Skeletal muscle tissue (tissue), 4 donors: ENCODE results near the gene CERK. TPM values are rescaled to one million over a fixed set of nuclear protein-coding genes. Genes with fewer than 3 reads are reported as not detected.
"Not testable (repeated sequence)": the region's sequence is repeated elsewhere in the genome, so short reads cannot be mapped to it uniquely, and the experiment has no call there.

Source experiments
- H3K27ac ChIP-seq: one replicate; pipeline ENCODE4 v1.7.0; 2013; ENCODE audit warnings: mild to moderate bottlenecking, low read depth, low read length, inconsistent platforms
- H3K27me3 ChIP-seq, 3 donors: one replicate each; pipeline ENCODE4 v1.7.0; 2013; ENCODE audit warnings: low read length in 3 of 3; ENCODE audit not compliant: control insufficient read depth in 3 of 3, insufficient read depth in 3 of 3
- H3K36me3 ChIP-seq, 3 donors: one replicate each; pipeline ENCODE4 v1.7.0; 2013; ENCODE audit warnings: low read length in 3 of 3; ENCODE audit not compliant: control insufficient read depth in 3 of 3, insufficient read depth in 3 of 3
- H3K4me1 ChIP-seq, 3 donors: one replicate each; pipeline ENCODE4 v1.7.0; 2013; ENCODE audit warnings: low read length in 3 of 3, mild to moderate bottlenecking in 3 of 3; ENCODE audit not compliant: control insufficient read depth in 3 of 3, insufficient read depth in 3 of 3
- H3K4me3 ChIP-seq, 3 donors: one replicate each; pipeline ENCODE4 v1.7.0; 2013; ENCODE audit warnings: low read length in 3 of 3
- H3K9ac ChIP-seq, 3 donors: one replicate each; pipeline ENCODE4 v1.7.0; 2013; ENCODE audit warnings: low read length in 3 of 3, mild to moderate bottlenecking in 3 of 3, moderate library complexity in 2 of 3, low read depth in 1 of 3
- H3K9me3 ChIP-seq, 3 donors: one replicate each; pipeline ENCODE4 v1.7.0; 2013; ENCODE audit warnings: low read length in 3 of 3; ENCODE audit not compliant: control insufficient read depth in 3 of 3
- total RNA-seq: library from RNA; depleted of rRNA; stranded (reverse); fragments of >200 nt; gene quantifications from one replicate; pipeline ENCODE4 v1.2.3, GENCODE V29; 2014
- donor health status: Osteomylitis.

The CERK gene
- total RNA-seq, 1 donor from 2014 or later: 18.3 TPM

DNA sequence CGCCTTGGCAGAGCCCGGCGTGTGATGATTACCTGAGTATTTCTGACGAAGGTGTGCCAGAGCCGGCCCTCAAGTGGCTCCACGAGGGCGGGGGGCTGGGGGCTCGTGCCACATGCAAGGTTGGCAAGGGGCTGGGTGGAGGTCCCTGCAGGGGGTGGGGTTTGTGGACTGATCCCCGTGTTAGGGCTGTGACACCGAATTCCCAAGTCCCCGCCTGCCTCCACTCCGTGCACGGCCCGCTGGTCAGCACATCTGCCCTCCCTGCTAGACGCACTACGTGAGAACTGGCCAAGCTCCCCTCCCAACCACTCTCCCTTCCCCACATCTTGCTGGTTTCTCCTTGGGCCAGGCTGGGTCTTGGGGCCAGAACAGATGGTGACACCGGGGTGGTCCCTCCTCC lies 83.6 kb downstream of the CERK start:
- peaks cover 0 to 4% (median 0%) of the 10 kb centered on the region in 3 donors for H3K36me3 ChIP-seq
- H3K9me3 ChIP-seq: no peaks in the 10 kb centered on the region
- no peak overlapping the region for H3K27ac ChIP-seq
- no peak overlapping the region for H3K4me3 ChIP-seq
- no peaks in the 10 kb centered on the region for H3K27me3 ChIP-seq
- H3K9ac ChIP-seq: no peak overlapping the region
- H3K4me1 ChIP-seq: peaks cover 43 to 54% (median 50%) of the 10 kb centered on the region in 3 donors

DNA sequence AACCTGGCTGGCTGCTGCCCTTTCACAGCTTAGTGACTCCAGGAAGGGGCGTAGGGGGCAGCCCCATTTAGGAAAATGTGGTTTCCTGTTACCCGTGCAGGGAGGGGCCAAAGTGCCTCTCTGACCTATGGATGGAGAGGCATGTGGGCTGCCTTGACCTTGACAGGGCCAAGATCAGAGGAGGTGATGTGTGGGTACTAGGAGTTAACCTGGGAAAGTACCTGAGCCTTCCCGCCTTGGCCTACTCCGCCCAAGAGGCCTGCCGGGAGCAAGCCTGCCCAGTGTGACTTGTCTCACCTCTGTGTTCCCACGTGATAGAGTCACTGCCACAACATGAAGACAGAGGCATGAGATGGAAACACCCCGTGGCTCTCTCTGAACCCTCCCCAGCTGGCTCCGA lies 84.5 kb downstream of the CERK start:
- no peak overlapping the region for H3K27ac ChIP-seq
- no peak overlapping the region for H3K4me3 ChIP-seq
- peaks cover 47 to 58% (median 53%) of the 10 kb centered on the region in 3 donors for H3K4me1 ChIP-seq
- H3K36me3 ChIP-seq: no peaks in the 10 kb centered on the region
- peak overlapping the region in 2 of 3 donors; percentile 23 to 40 for H3K9ac ChIP-seq
- no peaks in the 10 kb centered on the region for H3K27me3 ChIP-seq
- no peaks in the 10 kb centered on the region for H3K9me3 ChIP-seq

DNA sequence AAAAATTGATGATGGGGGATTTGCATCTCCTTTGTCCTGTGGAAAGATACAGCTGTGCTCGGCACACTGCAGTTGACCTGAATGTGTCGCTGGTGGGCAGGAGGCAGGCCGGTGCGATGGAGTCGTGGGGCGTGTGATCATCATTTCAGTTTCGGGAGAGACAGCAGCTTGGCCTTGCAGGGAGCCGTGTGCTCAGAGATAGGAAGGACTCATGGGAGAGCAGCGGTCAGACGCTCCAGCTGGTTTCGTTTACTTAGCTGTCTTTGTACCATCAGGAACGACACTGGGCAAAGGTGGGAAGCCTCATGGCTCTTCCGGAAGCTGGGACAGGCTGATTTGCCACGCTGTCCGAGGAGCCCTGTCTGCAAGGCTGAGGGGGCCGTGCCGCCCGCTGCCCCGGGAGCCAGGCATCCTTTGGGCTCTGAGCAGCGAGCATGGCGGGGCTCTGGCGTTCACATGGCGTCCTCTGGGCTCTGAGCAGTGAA lies 85.2 kb downstream of the CERK start:
- Histone ChIP-seq H3K27me3 (no peaks in the 10 kb centered on the region), H3K4me3 (no peak overlapping the region), H3K27ac (peak overlapping the region; percentile 44), H3K36me3 (no peaks in the 10 kb centered on the region), H3K4me1 (peaks cover 47 to 59% (median 58%) of the 10 kb centered on the region in 3 donors), H3K9me3 (no peaks in the 10 kb centered on the region), H3K9ac (peak overlapping the region in 2 of 3 donors; percentile 45 to 66)

DNA sequence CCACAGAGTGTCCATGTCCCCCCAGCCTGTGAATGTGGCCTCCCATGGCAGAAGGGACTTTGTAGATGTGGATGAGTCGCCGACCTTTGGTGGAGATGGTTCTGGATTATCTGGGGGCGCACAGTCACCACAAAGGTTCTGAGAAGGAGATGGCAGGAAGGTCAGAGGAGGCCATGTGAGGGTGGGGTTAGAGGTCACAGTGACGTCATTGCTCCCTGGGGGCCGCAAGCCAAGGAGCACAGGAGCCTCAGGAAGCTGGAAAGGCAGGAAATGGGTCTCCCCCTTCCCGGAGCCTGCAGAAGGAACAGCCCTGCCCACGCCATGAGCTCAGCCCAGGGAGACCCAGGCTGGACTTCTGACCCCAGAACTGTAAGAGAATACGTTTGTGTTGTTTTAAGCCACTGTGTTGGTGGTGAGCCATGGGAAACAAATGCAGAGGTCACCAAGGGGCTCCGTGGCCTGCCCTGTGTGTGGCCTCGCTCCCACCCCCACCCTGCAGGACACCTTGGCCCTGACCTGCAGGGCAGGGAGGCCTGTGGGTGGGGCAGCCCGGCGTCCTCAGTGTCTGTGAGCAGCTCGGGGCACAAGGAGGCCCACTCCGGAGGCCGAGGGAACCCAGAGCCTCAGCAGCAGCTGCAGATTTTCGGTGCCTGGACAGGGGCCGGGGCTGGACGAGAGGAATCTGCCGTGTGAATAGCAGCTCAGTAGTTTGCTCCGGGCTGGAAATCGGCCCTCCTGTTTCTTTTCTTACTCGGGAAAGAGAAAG lies 85.8 kb downstream of the CERK start:
- H3K9ac ChIP-seq: peak overlapping the region in 2 of 3 donors; percentile 19 to 45

DNA sequence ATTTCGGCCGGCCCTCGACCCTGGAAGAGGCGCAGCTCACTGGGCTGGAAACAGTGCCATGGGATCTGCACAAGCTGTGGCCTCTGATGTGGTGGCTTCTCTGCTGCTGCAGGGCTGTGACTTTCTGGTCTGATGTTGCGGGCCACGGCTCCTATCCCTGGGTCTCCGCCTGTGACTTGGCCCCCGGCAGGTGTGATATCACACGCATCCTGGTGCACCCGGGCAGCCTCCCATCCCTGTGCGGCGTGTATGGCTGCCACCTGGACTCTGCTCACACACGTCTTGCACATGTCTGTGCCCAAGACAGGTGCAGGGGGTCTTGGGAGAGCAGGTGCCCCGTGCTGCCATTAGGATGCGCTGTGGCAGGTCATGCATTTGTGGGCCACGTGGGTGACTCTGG lies 86.7 kb downstream of the CERK start:
- H3K9ac ChIP-seq: peak overlapping the region in 2 of 3 donors; percentile 58 to 79
- H3K36me3 ChIP-seq: no peaks in the 10 kb centered on the region
- no peaks in the 10 kb centered on the region for H3K9me3 ChIP-seq
- peaks cover 46 to 75% (median 60%) of the 10 kb centered on the region in 3 donors for H3K4me1 ChIP-seq
- H3K27me3 ChIP-seq: no peaks in the 10 kb centered on the region
- H3K4me3 ChIP-seq: peak overlapping the region in 1 of 3 donors; percentile 34
- H3K27ac ChIP-seq: peak overlapping the region; percentile 44

More for the DNA sequence above, 85.8 kb downstream of the CERK start:
- H3K4me3 ChIP-seq: peak overlapping the region in 1 of 3 donors; percentile 13
- H3K27me3 ChIP-seq: no peaks in the 10 kb centered on the region
- no peaks in the 10 kb centered on the region for H3K36me3 ChIP-seq
- H3K27ac ChIP-seq: peak overlapping the region; percentile 44
- peaks cover 47 to 66% (median 63%) of the 10 kb centered on the region in 3 donors for H3K4me1 ChIP-seq
- no peaks in the 10 kb centered on the region for H3K9me3 ChIP-seq

DNA sequence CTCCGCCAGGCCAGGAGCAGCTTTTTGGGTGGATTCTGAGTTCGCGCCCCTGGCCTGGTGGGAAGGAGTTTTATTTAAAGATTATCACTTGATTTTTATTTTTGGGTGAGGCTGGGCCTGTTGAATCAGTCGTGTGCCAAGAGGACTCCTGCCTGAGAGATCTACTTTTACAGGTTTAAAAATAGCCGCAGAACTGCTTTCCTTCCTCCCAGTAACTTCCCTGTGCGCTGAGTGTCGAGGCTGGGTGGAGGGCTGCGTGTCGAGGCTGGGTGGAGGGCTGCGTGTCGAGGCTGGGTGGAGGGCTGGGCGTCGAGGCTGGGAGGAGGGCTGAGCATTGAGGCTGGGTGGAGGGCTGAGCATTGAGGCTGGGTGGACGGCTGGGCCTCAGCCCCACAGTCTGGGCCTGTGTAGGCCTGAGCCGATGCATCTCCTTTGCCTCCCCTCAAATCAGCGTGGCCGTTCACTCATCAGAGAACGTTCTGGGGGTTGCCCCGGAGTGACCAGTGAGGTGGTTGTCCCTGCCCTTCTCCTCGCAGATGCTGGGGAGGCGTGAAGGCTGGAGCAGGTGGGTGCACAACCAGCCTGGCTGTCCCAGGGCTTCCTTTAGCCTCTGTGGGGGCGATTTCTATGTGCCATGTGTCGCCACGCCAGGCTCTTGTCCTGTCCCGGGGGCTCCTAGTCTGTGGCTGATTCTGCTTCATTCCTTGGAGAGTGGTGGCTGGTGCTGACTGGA lies 87.8 kb downstream of the CERK start:
- H3K9ac ChIP-seq: peak overlapping the region; percentile 58 to 79 (median 65)
- H3K4me3 ChIP-seq: peak overlapping the region in 2 of 3 donors; percentile 34 to 61
- peak overlapping the region; percentile 89 for H3K27ac ChIP-seq
- no peaks in the 10 kb centered on the region for H3K27me3 ChIP-seq
- H3K36me3 ChIP-seq: no peaks in the 10 kb centered on the region
- H3K9me3 ChIP-seq: no peaks in the 10 kb centered on the region
- peaks cover 46 to 78% (median 59%) of the 10 kb centered on the region in 3 donors for H3K4me1 ChIP-seq

DNA sequence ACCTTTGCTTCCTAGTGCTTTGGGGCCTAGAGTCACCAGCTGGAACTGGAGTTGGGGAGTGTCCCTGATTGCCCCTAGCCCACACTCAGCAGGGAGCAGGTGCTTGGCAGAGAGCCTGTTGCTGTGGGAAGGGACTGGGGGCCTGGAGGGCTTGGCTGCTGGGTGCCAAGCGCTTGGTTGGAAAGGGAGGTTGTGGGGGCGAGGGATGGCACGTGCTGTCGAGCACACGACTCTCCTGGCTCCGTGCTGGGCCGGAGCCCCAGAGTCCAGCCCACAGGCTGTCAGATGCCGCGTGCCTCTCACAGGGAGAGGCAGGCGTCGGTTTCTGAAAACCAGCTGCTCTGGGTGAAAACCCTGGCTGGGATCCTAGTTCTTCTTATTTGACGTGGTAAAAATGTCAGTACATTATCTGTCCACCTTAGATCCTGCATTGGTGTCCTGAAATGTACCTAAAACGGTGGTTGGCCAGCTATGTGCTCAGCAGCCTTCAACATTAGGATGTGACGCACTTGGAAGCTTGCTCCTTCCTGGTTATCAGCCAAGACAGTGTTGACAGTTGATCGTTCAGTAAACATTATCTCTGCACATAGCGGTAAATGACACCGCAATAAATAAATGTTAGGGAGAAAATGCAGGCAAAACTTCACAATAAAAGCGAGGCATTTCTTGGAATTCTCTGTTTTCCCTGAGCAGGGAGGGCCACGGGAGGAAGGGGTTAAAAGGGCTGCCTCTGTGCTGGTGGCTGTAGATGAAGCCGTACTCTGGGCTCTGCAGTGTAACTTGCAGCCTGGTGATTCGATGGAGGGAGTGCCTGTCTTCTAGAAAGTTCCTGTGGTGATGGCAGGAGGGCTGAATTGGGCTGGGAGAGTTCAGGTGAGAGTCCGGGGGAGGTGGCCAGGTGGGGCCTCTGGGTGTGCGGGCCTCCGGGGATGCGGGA lies 88.6 kb downstream of the CERK start:
- Histone ChIP-seq H3K27me3 (no peaks in the 10 kb centered on the region), H3K4me1 (peaks cover 46 to 78% (median 60%) of the 10 kb centered on the region in 3 donors), H3K9ac (peak overlapping the region; percentile 27 to 79 (median 58)), H3K27ac (peak overlapping the region; percentile 89), H3K9me3 (no peaks in the 10 kb centered on the region), H3K36me3 (no peaks in the 10 kb centered on the region), H3K4me3 (peak overlapping the region; percentile 23 to 34 (median 34))

DNA sequence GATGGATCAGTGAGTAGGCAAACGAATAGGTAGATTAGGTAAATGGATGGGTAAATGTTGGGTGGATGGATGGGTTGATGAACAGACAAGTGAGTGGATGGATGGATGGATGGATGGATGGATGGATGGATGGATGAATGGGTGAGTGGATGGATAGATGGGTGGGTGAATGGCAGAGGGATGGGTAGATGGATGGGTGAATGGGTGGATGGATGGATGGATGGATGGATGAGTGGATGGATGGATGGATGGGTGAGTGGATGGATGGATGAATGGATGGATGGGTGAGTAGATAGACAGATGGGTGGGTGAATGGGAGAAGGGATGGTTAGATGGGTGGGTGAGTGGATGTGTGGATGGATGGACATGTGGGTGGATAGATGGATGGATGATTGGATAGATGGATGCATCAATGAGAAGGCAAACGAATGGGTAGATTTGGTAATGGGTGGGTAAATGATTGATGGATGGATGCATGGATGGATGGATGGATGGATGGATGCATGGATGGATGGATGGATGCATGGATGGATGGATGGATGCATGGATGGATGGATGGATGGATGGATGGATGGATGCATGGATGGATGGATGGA lies 89.7 kb downstream of the CERK start:
- not testable (repeated sequence) for H3K27ac ChIP-seq, H3K27me3 ChIP-seq, H3K36me3 ChIP-seq, H3K4me3 ChIP-seq, H3K9me3 ChIP-seq, H3K9ac ChIP-seq
- H3K4me1 ChIP-seq: peaks cover 41 to 72% (median 57%) of the 10 kb centered on the region in 3 donors

DNA sequence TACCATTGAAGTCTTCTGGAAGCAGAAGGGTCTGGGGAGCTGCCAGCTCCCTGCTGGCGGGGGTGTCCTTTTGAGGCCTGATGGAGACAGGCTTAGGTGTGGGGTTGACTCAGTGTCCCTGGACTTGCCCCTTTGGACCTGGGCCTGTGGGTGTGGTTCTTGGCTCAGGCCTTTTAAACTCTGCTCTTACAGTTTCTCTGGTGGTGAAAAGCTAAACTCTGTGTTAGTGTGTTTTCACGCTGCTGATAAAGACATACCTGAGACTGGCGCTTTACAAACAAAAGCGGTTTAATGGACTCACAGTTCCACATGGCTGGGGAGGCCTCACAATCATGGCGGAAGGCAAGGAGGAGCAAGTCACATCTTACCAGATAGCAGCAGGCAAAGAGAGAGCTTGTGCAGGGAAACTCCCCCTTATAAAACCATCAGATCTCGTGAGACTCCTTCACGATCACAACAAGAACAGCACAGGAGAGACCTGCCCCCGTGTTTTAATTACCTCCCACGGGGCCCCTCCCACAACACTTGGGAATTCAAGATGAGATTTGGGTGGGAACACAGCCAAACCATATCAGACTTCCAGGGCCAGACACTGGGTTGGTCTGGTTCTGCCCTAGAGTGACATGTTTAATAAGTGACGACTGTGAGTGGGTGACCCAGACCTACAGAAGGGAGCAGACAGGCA lies 91.4 kb downstream of the CERK start:
- no peak overlapping the region for H3K9ac ChIP-seq
- peaks cover 37 to 62% (median 43%) of the 10 kb centered on the region in 3 donors for H3K4me1 ChIP-seq
- H3K4me3 ChIP-seq: no peak overlapping the region
- no peaks in the 10 kb centered on the region for H3K36me3 ChIP-seq
- H3K27me3 ChIP-seq: no peaks in the 10 kb centered on the region
- no peaks in the 10 kb centered on the region for H3K9me3 ChIP-seq
- no peak overlapping the region for H3K27ac ChIP-seq
